ENCODE data around the gene KCNQ2. TPM values are rescaled to one million over a fixed set of nuclear protein-coding genes. Genes with fewer than 3 reads are reported as not detected.
"Not testable (repeated sequence)": the region's sequence is repeated elsewhere in the genome, so short reads cannot be mapped to it uniquely, and the experiment has no call there.

The KCNQ2 gene
- total and polyA plus RNA-seq, 5 donors, result under 0.01 to 2.3 (median 1.1) TPM; not detected in 2

- Histone ChIP-seq H3K9me3 (ENCODE audit: control insufficient read depth, low read length) (no peaks in the 10 kb centered on the region), H3K27ac (ENCODE audit: low read length) (no peak overlapping the region), H3K4me1 (ENCODE audit: control insufficient read depth, insufficient read depth, low read length) (no peaks in the 10 kb centered on the region), H3K4me3 (ENCODE audit: low read length) (no peak overlapping the region), H3K27me3 (ENCODE audit: control insufficient read depth, insufficient read depth) (no peaks in the 10 kb centered on the region)
- 24% methylated on average over 39 of the region's 40 CpGs for WGBS
- intact Hi-C loops (cut with DNase I), result no loop called here
- DNase-seq (peak in 2 of 3 donors; percentile 43 to 57), ATAC-seq (no peak)
Observed at GRCh38 chr20:63487781-63488241, 15.4 kb upstream of the KCNQ2 start.

GRCh38 chr20:63487116-63487764 is 14.8 kb upstream of the KCNQ2 start:
- DNase-seq, result peak in 2 of 3 donors; percentile 12 to 38
- Histone ChIP-seq H3K27me3 (ENCODE audit: control insufficient read depth, insufficient read depth) (no peaks in the 10 kb centered on the region), H3K4me1 (ENCODE audit: control insufficient read depth, insufficient read depth, low read length) (no peaks in the 10 kb centered on the region), H3K9me3 (ENCODE audit: control insufficient read depth, low read length) (no peaks in the 10 kb centered on the region), H3K4me3 (ENCODE audit: low read length) (no peak overlapping the region), H3K27ac (ENCODE audit: low read length) (no peak overlapping the region)
- no peak for ATAC-seq
- intact Hi-C loops (cut with DNase I), result no loop called here
- 63% methylated on average over 14 of the region's 14 CpGs for WGBS

DNA sequence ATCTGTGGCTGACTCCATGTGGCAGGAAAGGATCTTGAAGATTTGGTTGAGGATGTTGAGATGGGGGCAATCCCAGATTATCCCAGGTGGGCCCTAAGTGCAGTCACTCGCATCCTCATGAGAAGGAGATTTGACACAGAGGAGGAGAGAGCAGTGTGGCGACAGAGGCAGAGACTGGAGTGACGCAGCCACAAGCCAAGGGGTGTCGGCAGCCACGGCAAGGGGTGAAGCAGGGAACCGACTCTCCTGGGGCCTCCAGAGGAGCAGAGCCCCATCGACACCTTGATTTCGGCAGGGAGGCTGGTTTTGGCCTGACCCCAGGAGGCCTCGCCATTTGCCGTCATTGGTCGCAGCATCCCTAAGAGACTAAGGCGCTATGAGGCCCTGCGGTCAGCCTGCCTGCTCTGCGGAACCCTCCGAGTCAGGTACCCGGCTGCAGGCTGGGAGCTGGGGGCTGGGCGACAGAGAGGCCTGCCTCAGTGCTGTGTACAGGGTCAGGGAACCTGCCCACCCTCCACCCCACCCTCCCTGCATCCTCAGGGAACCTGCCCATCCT is 13.9 kb upstream of the KCNQ2 start:
- no peak for ATAC-seq
- intact Hi-C loops (cut with DNase I), result no loop called here
- no peaks in the 10 kb centered on the region for H3K27me3 ChIP-seq (ENCODE audit: control insufficient read depth, insufficient read depth)

GRCh38 chr20:63484651-63485403 is 12.4 kb upstream of the KCNQ2 start:
- Histone ChIP-seq H3K27ac (ENCODE audit: low read length) (no peak overlapping the region), H3K27me3 (ENCODE audit: control insufficient read depth, insufficient read depth) (no peaks in the 10 kb centered on the region), H3K9me3 (ENCODE audit: control insufficient read depth, low read length) (no peaks in the 10 kb centered on the region), H3K4me3 (ENCODE audit: low read length) (no peak overlapping the region), H3K4me1 (ENCODE audit: control insufficient read depth, insufficient read depth, low read length) (no peaks in the 10 kb centered on the region)
- intact Hi-C loops (cut with DNase I), result no loop called here
- ATAC-seq, result peak in 1 of 2 donors; percentile 3
- 56% methylated on average over 18 of the region's 18 CpGs for WGBS
- peak in 1 of 3 donors; percentile 29 for DNase-seq

More for the DNA sequence above, 13.9 kb upstream of the KCNQ2 start:
- 91% methylated on average over 17 of the region's 17 CpGs for WGBS
- Histone ChIP-seq H3K9me3 (ENCODE audit: control insufficient read depth, low read length) (no peaks in the 10 kb centered on the region), H3K27ac (ENCODE audit: low read length) (no peak overlapping the region), H3K4me1 (ENCODE audit: control insufficient read depth, insufficient read depth, low read length) (no peaks in the 10 kb centered on the region), H3K4me3 (ENCODE audit: low read length) (no peak overlapping the region)
- DNase-seq, result peak in 1 of 3 donors; percentile 43

DNA sequence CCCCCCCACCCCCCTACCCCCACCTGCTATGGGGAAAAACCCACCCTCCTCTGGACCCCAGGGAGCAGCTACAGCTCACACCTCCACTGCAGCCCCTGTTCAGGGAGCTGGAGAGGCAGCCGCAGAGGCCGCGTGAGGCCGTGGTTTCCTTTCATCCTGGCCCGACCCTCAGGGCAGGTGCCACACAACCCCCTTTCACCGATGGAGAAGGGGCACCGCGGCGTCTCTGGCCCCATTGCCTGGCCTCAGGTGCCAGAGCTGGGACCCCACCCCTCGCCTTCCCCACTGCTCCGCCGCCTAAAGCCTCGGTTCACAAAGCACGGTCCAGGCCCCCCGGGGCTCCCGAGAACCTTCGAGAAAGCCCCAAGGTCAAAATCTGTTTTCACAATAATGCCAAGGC is 11.8 kb upstream of the KCNQ2 start:
- 50% methylated on average over 17 of the region's 17 CpGs for WGBS
- no peaks in the 10 kb centered on the region for H3K27me3 ChIP-seq (ENCODE audit: control insufficient read depth, insufficient read depth)
- no peak overlapping the region for H3K27ac ChIP-seq (ENCODE audit: low read length)
- H3K4me1 ChIP-seq (ENCODE audit: control insufficient read depth, insufficient read depth, low read length), result no peaks in the 10 kb centered on the region
- intact Hi-C loops (cut with DNase I), result no loop called here
- no peak overlapping the region for H3K4me3 ChIP-seq (ENCODE audit: low read length)
- ATAC-seq (peak in 1 of 2 donors; percentile 0), DNase-seq (peak in 1 of 3 donors; percentile 47)
- H3K9me3 ChIP-seq (ENCODE audit: control insufficient read depth, low read length), result no peaks in the 10 kb centered on the region

DNA sequence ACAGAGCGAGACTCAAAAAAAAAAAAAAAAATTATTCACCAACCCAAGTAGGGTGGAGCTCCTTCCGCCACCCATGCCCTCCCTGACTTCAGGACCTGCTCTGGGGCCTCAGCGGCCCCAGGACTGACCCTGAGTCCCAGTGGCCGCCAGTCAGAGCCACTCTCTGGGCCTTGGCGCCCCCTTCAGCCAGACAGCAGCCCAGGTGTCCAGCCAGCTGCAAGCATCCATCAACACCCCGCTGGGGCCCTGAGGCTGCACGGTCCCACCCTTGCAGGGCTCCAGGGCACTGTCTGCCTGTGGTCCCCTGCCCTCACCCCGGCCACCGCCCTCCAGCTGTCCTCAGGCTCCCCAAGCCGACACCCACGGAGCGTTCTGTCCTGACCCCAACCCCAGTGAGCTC is 11.4 kb upstream of the KCNQ2 start:
- ATAC-seq (peak in 1 of 2 donors; percentile 24), DNase-seq (peak in 1 of 3 donors; percentile 46)
- Histone ChIP-seq H3K4me3 (ENCODE audit: low read length) (no peak overlapping the region), H3K4me1 (ENCODE audit: control insufficient read depth, insufficient read depth, low read length) (no peaks in the 10 kb centered on the region), H3K9me3 (ENCODE audit: control insufficient read depth, low read length) (no peaks in the 10 kb centered on the region), H3K27me3 (ENCODE audit: control insufficient read depth, insufficient read depth) (no peaks in the 10 kb centered on the region), H3K27ac (ENCODE audit: low read length) (no peak overlapping the region)
- 66% methylated on average over 12 of the region's 12 CpGs for WGBS
- intact Hi-C loops (cut with DNase I), result no loop called here

GRCh38 chr20:63482021-63482587 is 9.6 kb upstream of the KCNQ2 start:
- DNase-seq, result peak in 1 of 3 donors; percentile 28
- no peak for ATAC-seq
- H3K4me1 ChIP-seq (ENCODE audit: control insufficient read depth, insufficient read depth, low read length), result no peaks in the 10 kb centered on the region
- H3K4me3 ChIP-seq (ENCODE audit: low read length), result no peak overlapping the region
- WGBS, result 46% methylated on average over 11 of the region's 11 CpGs
- H3K27me3 ChIP-seq (ENCODE audit: control insufficient read depth, insufficient read depth), result no peaks in the 10 kb centered on the region
- H3K9me3 ChIP-seq (ENCODE audit: control insufficient read depth, low read length), result no peaks in the 10 kb centered on the region
- intact Hi-C loops (cut with DNase I), result no loop called here
- no peak overlapping the region for H3K27ac ChIP-seq (ENCODE audit: low read length)

DNA sequence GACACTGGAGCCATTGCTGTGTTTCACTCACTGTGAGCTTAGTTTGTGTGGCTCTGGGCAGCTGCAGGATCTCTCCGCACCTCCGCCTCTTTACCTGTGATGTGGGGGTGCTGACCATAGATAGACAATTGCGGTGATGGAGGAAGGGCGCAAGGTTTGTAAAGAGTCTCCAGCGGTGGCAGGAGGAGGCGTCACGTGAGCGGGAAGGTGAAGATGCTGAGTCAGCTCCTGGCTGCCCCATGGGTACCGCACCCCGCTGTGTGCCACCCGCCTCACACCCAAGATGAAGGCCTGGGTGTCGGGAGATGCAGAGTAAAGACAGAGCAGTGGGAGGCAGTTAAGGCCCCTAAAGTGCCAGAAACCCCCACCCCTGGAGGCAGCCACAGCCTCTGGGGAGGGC is 9.0 kb upstream of the KCNQ2 start:
- ATAC-seq (no peak), DNase-seq (peak in 1 of 3 donors; percentile 8)
- H3K9me3 ChIP-seq (ENCODE audit: control insufficient read depth, low read length), result no peaks in the 10 kb centered on the region
- no peak overlapping the region for H3K27ac ChIP-seq (ENCODE audit: low read length)
- no peaks in the 10 kb centered on the region for H3K4me1 ChIP-seq (ENCODE audit: control insufficient read depth, insufficient read depth, low read length)
- WGBS, result 61% methylated on average over 12 of the region's 12 CpGs
- H3K27me3 ChIP-seq (ENCODE audit: control insufficient read depth, insufficient read depth), result no peaks in the 10 kb centered on the region
- intact Hi-C loops (cut with DNase I), result no loop called here
- H3K4me3 ChIP-seq (ENCODE audit: low read length), result no peak overlapping the region

GRCh38 chr20:63479695-63480419 is 7.4 kb upstream of the KCNQ2 start:
- 61% methylated on average over 32 of the region's 32 CpGs for WGBS
- H3K4me1 ChIP-seq (ENCODE audit: control insufficient read depth, insufficient read depth, low read length); H3K27me3 ChIP-seq (ENCODE audit: control insufficient read depth, insufficient read depth); H3K4me3 ChIP-seq (ENCODE audit: low read length); ATAC-seq; H3K27ac ChIP-seq (ENCODE audit: low read length); H3K9me3 ChIP-seq (ENCODE audit: control insufficient read depth, low read length); intact Hi-C loops (cut with DNase I): not testable (repeated sequence)
- DNase-seq, result peak in 1 of 3 donors; percentile 15

- intact Hi-C loops (cut with DNase I), result no loop called here
- no peaks in the 10 kb centered on the region for H3K4me1 ChIP-seq (ENCODE audit: control insufficient read depth, insufficient read depth, low read length)
- no peak for ATAC-seq
- H3K27ac ChIP-seq (ENCODE audit: low read length), result no peak overlapping the region
- H3K4me3 ChIP-seq (ENCODE audit: low read length), result no peak overlapping the region
- H3K27me3 ChIP-seq (ENCODE audit: control insufficient read depth, insufficient read depth), result no peaks in the 10 kb centered on the region
- 85% methylated on average over 34 of the region's 34 CpGs for WGBS
- H3K9me3 ChIP-seq (ENCODE audit: control insufficient read depth, low read length), result no peaks in the 10 kb centered on the region
- DNase-seq, result no peak
Observed at GRCh38 chr20:63478346-63479302, 6.2 kb upstream of the KCNQ2 start.
